Head of caudate nucleus (tissue), 42 donors: Measurements from ENCODE around the gene C1orf167.

ENCODE experiments used
- DNase-seq, 42 donors: peaks; one replicate each; pipeline versions ENCODE4 v3.0.0 to v3.0.0-alpha.2; 2020 to 2021; ENCODE audit warnings: mixed read lengths in 7 of 42
- intact Hi-C: fragments of 100-400 bp; cut with DNase I; formaldehyde crosslinking; loops from one replicate; pipeline ENCODE4 v1.15.0; 2022

The C1orf167 gene

GRCh38 chr1:11804666-11805421, 42.9 kb downstream of the C1orf167 start:
- intact Hi-C loops = loop anchor here (5.0 to 10.0 kb wide), 3 partner anchors 68 to 1330 kb away; partner anchors contain the start of genes AGTRAP, DFFA, FBXO2 and FBXO44
- DNase-seq = peak in 27 of 42 donors; percentile 35 to 76 (median 58)

DNA sequence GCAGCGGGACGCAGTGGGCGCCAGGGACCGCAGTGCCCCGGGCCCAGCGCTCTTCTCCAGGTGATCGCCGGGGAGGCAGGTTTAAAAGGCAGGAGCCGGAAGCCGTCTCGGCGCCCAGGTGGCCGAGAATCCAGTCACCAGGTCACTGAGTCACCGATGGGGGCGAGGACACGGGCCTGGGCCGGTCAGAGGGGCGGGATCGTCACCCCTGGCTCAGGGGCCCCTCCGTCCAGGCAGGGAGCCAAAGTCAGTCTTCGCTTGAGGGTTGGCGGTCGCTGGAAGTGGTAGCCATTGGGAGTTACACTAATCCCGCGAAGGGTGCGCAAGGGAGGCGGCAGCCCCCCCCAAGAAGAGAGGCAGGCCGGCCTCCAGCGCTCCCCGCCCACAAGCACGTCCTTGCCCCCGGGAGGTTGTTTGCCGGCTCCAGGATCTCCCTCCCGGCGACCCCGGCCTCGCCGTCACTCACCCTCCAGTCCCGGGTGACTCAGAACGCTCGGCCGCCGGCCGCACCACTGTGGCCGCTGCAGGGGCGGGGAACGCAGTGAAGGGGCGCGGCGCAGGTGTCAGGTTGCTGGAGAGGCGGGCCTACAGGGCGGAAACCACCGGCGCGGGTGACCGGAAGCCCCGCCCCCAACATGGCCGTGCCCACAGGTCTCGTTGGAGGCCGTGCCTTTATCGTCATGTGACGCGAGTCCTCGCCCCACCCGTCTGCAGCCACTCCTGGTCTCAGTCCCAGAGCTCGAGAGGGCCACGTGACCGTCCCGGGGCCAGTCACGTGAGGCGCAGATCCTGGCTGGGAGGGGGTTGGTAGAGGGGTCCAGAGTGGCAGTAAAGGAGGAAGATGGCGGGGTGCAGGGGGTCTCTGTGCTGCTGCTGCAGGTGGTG, 43.7 kb downstream of the C1orf167 start, which contains the start of the genes CLCN6 and MTHFR:
Gene CLCN6, plus strand, starts transcription at position 770 of the 885 bp plus-strand sequence. Its CDS starts 72 bp downstream, at position 842.
Gene MTHFR, minus strand, starts transcription at position 543 of the 885 bp plus-strand sequence. CDS start 2,848 bp downstream, outside the sequence.
- intact Hi-C loops = loop anchor here (10.0 kb wide), 2 partner anchors 151 to 1331 kb away; partner anchors contain the start of genes DFFA, FBXO2, FBXO44 and PEX14
- peak; percentile 97 to 100 (median 99) for DNase-seq

GRCh38 chr1:11806307-11806936, 44.4 kb downstream of the C1orf167 start:
- DNase-seq = peak in 8 of 42 donors; percentile 22 to 70 (median 50)
- intact Hi-C loops = loop anchor here (10.0 kb wide), 2 partner anchors 152 to 1332 kb away; partner anchors contain the start of genes DFFA, FBXO2, FBXO44 and PEX14

DNA sequence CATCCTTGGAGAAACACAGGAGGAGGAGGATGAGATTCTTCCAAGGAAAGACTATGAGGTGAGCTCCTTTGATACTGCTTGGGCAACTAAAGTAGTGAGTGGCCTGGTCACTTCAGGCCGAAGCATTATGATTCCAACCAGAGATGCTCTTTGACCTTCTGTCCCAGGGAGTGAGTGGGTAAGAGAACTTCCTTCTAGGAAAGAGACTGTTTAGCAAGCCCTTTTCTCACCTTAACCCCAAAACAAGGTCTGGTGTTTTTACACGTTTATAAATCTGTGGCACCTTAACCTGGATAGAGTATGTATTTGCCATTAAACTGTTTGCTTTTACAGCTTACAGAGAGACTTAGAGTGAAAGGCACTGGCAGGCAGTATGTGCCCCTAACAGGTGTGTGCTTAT, 45.1 kb downstream of the C1orf167 start:
- no peak for DNase-seq
- intact Hi-C loops = loop anchor here (10.0 kb wide), 2 partner anchors 152 to 1332 kb away; partner anchors contain the start of genes DFFA, FBXO2, FBXO44 and PEX14

DNA sequence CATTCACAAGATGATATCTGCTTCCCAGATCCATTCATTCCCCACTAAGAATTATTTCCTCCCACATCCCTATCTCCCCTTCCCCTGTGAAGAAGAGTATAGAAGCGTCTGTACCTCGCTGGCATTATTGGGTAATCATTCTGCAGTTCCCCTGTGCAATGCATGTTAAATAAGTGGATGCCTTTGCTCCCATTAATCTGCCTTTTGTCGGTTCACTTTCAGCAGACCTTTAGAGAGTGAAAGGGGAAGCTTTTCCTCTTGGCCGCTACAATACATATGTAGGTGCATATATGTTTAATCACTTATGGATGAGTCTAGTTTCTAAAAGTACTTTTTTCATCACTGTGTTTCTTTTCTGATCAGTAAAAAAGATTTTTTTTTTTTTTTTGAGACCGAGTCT, 51.0 kb downstream of the C1orf167 start:
- intact Hi-C loops = no loop called here
- DNase-seq = no peak

DNA sequence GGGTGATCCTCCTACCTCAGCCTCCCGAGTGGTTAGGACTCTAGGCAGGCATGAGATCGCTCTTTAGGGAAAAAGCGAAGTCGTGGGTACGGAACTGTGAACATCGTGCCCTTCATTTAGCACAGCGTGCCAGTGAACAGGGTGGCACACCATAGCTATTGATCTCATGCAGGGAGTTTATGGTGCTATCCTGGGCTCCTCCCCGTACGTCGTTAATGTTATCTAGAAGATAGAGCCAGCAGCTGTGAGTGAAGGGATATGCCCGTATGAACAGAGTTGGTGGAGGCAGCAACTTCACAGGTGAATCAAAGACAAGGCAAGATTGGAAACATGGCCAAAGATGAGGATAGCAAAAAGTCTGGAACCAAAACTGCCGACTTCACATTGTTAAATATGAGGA, 55.2 kb downstream of the C1orf167 start:
- intact Hi-C loops = no loop called here
- DNase-seq = no peak

GRCh38 chr1:11822091-11822490, 60.1 kb downstream of the C1orf167 start:
- no peak for DNase-seq

GRCh38 chr1:11823366-11824137, 61.6 kb downstream of the C1orf167 start:
- no peak for DNase-seq
- intact Hi-C loops = no loop called here

More at GRCh38 chr1:11822091-11822490, 60.1 kb downstream of the C1orf167 start:
- intact Hi-C loops = no loop called here

- no peak for DNase-seq
- intact Hi-C loops = no loop called here
Observed at GRCh38 chr1:11825131-11825530, 63.1 kb downstream of the C1orf167 start.

DNA sequence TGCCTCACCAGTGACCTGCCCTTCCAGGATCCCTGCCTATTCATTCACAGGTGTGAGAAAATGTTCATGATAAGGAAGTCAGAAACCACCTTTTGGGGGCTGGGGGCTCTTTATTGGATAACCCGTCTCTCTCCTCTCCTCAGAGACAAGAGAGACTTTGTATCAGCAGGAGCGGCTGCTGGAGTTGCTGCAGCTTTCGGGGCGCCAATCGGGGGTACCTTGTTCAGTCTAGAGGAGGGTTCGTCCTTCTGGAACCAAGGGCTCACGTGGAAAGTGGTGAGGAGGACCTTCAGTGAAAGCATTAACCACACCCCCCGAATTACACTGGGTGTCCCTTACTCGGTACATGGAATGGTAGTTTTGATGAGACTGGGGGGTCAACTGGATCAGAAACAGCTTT, 65.0 kb downstream of the C1orf167 start:
- intact Hi-C loops = no loop called here
- no peak for DNase-seq

DNA sequence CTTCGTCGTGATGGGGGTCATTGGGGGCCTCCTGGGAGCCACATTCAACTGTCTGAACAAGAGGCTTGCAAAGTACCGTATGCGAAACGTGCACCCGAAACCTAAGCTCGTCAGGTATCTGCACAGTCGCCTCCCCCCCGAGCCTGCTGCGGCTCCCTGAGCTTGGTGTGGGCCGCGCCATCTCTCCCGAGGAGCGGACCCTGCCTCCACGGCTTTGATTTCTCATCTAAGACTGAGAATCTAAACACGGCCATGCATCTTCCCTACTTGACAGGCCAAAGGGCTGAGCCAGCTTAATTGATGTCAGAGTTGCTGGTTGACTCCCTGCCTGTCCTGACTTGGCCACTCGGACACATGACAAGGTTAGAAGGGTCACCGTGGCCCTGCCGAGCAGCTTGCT, 66.5 kb downstream of the C1orf167 start:
- DNase-seq = no peak
- intact Hi-C loops = no loop called here

GRCh38 chr1:11831945-11832725, 70.1 kb downstream of the C1orf167 start:
- intact Hi-C loops = no loop called here
- no peak for DNase-seq

DNA sequence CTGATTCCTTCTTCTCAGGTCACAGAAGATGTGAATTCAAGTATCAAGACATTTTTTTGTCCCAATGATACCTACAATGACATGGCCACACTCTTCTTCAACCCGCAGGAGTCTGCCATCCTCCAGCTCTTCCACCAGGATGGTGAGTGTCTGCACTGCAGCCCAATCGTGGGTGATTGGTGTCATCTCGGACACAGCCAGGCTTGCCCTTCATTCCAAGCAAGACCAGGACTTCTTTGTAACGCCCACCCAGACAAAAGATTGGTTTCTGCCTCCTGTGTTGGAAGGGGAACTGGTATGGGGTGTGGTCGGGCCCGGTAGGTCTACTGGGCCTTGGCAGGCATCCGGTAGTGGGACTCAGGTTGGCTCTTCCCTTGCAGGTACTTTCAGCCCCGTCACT, 71.5 kb downstream of the C1orf167 start:
- intact Hi-C loops = no loop called here
- no peak for DNase-seq

GRCh38 chr1:11833900-11834299, 71.9 kb downstream of the C1orf167 start:
- intact Hi-C loops = no loop called here
- no peak for DNase-seq

GRCh38 chr1:11835441-11836225, 73.6 kb downstream of the C1orf167 start:
- intact Hi-C loops = loop anchor here (5.0 kb wide), 1 partner anchor 57 kb away; no protein-coding TSS in a partner anchor
- DNase-seq = no peak

- intact Hi-C loops = loop anchor here (5.0 kb wide), 1 partner anchor 55 kb away; no protein-coding TSS in a partner anchor
- no peak for DNase-seq
Observed at GRCh38 chr1:11836955-11837766, 75.2 kb downstream of the C1orf167 start.
